ENCODE results near the gene CDH23. TPM values are rescaled to one million over a fixed set of nuclear protein-coding genes. Genes with fewer than 3 reads are reported as not detected.
"Not testable (repeated sequence)": the region's sequence is repeated elsewhere in the genome, so short reads cannot be mapped to it uniquely, and the experiment has no call there.

Gene CDH23
- polyA plus RNA-seq, 1 donor from 2014 or later, result not detected

DNA sequence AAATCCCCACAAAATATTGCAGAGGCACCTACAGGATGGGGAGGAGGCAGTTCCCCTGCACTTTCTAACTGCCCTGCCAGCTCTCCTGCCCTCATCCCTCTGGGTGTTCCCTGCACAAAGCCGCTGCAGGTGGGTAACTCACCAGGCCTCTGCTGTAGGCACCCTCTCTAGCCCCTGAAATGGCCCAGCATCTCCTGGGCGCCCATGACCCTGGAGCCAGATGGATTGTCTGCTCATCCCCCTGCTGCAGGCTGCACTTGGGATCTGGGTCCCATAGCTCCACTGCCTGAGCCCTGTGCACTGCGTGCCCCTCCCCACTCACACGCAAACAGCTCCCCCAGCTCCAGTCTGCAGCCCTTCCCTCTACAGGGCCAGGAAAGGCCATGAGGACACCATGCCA is 192.0 kb downstream of the CDH23 start:
- no peak overlapping the region for H3K4me3 Mint-ChIP-seq
- no peaks in the 10 kb centered on the region for H3K9me3 Mint-ChIP-seq
- H3K4me1 Mint-ChIP-seq, result peaks cover 0 to 4% (median 1%) of the 10 kb centered on the region in 3 donors
- no peak overlapping the region for H3K27ac Mint-ChIP-seq
- peaks cover 9% of the 10 kb centered on the region for H3K27me3 Mint-ChIP-seq
- no peaks in the 10 kb centered on the region for H3K36me3 Mint-ChIP-seq

DNA sequence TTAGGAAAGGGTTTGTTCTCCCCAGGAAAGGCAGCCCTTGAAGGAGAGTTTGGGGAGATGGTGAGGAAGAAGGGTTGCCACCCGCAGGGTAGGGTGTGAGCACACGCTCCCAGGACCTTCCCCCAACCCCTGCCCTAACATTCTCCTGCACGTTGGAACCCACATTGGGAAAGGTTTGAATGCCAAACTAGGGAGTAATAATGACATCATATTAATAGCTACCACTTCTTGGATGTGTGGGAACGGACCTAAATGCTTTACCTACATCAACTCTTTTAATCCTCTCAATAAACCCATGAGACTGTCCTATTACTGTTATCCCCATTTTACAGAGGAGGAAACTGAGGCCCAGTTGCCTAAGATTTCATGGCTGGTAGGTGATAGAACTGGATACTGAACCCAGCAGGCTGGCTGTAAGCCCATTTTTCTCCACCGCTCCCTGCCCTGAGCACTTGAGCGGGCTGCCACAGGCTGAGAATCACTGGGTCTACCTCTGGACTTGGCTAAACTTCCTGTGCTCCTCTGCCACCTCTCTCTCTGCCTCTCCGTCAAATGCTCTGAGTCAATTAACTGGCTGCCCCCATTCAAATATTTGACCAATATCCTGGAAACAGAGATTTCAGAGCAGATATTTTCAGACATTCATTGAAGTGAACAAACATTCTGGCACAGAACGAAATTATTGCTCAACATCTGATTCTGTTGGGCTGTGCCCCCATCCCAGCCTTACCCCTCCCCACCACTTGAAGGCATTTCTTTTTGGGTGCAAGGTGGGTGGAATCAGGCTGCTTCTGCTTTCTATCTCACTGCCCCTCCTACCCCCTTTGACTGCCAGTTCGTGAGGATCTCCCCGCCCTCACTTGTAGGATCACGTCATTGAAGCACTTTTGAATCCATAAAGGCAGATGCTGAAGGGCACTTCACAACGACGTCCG is 193.2 kb downstream of the CDH23 start:
- peaks cover 9% of the 10 kb centered on the region for H3K27me3 Mint-ChIP-seq
- no peaks in the 10 kb centered on the region for H3K36me3 Mint-ChIP-seq
- H3K9me3 Mint-ChIP-seq, result no peaks in the 10 kb centered on the region
- no peak overlapping the region for H3K27ac Mint-ChIP-seq
- H3K4me3 Mint-ChIP-seq, result no peak overlapping the region
- H3K4me1 Mint-ChIP-seq, result peaks cover 0 to 4% (median 1%) of the 10 kb centered on the region in 3 donors

DNA sequence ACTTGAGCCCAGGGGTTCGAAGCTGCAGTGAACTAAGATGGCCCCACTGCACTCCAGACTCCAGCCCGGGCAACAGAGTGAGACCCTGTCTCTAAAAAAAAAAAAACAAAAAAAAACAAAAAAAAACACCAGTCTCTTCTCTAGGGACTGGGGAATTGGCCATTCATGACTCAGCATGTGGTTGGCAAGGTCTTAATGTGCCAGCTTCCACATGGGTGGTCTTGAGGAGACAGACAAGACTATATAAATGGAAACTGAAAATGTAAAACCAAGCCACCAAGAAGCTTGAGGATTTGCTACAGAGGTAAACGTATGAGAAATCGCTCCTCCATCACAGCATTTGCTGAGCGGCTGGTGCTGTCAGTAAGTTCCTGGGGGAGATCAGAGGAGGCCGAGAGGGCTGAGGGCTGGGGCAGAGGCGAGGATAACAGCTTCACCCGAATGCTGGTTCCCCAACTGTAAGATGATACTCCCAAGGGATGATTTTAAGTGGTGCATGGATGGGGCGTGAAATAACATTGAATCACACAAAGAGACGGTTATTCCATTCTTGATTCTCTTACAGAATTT is 194.1 kb downstream of the CDH23 start:
- no peaks in the 10 kb centered on the region for H3K36me3 Mint-ChIP-seq
- H3K4me1 Mint-ChIP-seq, result peaks cover 0 to 4% (median 1%) of the 10 kb centered on the region in 3 donors
- no peak overlapping the region for H3K4me3 Mint-ChIP-seq
- no peaks in the 10 kb centered on the region for H3K9me3 Mint-ChIP-seq
- no peak overlapping the region for H3K27ac Mint-ChIP-seq
- peaks cover 9% of the 10 kb centered on the region for H3K27me3 Mint-ChIP-seq

DNA sequence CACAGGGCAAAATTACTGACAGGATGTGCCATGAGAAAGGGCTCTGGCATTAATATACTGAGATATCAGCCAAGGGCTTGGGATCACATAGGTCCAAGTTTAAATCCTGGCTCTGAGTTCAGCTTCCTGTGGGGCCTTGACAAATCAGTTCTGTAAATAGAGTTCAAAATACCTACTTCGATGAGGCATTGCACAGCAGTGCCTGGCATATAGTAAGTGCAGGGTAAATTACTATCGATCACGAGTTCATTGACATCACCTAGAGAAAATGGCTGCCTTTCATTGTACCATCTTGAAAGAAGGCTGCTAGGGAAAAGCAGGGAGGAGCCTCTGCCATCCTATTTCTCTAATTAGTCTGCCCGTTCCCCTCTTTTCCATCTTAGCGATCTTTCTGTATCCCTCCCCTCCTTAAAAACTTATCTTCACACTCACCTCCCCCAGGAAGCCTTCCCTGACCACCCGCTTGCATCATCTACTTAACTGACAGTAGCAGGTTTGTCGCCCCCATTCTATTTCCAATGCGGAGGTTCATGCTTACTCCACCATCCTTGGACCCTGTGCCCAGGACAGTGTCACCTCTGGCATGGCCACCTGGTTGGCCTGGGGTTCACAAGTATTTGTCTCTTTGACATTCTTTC is 198.3 kb downstream of the CDH23 start:
- Mint-ChIP-seq H3K9me3 (no peaks in the 10 kb centered on the region), H3K4me3 (no peak overlapping the region), H3K36me3 (no peaks in the 10 kb centered on the region)

DNA sequence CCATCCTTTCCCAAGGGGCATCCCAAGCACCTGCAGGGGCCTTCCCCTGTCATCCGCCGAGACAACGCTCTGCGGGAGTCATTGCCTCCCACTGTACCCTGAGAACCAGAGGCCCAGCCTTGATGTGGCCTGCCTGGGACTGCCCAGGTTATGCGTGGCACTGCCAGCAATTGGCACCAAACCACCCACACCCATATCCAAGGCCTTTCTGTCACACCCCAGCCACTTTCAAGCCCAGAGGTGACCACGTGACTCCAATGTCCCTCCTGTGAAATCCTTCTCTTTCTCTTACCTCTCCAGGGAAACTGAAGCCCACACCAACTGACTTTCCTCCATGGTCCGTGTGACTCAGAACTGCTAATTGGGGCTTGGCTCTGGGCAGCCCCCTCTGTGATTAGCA is 198.9 kb downstream of the CDH23 start:
- H3K27me3 Mint-ChIP-seq, result peaks cover 4% of the 10 kb centered on the region
- H3K36me3 Mint-ChIP-seq, result no peaks in the 10 kb centered on the region
- no peak overlapping the region for H3K27ac Mint-ChIP-seq
- peaks cover 3 to 9% (median 6%) of the 10 kb centered on the region in 3 donors for H3K4me1 Mint-ChIP-seq
- no peak overlapping the region for H3K4me3 Mint-ChIP-seq
- H3K9me3 Mint-ChIP-seq, result no peaks in the 10 kb centered on the region

More for the DNA sequence above, 198.3 kb downstream of the CDH23 start:
- Mint-ChIP-seq H3K4me1 (peaks cover 3 to 9% (median 6%) of the 10 kb centered on the region in 3 donors), H3K27me3 (peaks cover 5% of the 10 kb centered on the region), H3K27ac (no peak overlapping the region)

DNA sequence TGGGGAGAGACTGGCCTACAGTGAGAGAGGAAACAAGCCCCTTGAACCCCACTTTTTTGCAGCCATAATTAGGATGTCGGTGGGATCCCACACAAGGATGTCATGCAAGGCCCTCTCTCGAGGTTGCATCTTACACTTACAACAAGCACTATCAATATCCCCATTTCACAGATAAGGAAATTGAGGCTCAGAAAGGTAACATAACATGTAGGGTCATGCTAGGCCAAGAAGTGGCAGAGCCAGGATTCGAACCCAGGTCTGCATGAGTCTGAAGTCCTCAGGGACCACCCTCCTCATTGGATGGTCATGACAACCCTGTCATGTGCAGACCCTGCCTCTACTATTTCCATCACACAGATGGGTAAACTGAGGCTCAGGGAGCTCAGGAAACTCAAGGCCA is 199.4 kb downstream of the CDH23 start:
- Mint-ChIP-seq H3K27me3 (peaks cover 4% of the 10 kb centered on the region), H3K27ac (no peak overlapping the region), H3K9me3 (no peaks in the 10 kb centered on the region), H3K4me3 (peak overlapping the region in 1 of 4 donors; percentile 9), H3K4me1 (peaks cover 3 to 6% (median 6%) of the 10 kb centered on the region in 3 donors), H3K36me3 (no peaks in the 10 kb centered on the region)

DNA sequence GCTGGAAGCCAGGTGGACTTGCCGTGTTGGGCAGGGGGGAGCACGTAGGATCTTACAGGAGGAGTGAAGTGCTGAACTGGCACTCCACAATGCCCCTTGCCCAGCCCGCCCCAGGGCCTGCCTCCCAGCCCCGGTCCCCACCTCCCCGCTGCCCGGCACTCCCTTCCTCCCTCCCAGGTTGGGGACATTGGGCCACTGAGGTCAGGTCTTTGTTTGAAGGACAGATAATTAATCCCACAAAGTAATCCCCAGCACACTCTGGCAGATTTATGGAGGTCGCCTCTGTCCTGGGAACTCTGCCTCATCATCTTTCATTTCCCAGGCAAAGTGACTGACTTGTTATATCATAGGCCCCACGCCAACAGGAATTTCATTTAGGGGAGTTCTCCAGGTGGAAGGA is 200.0 kb downstream of the CDH23 start:
- peaks cover 1% of the 10 kb centered on the region for H3K27me3 Mint-ChIP-seq
- H3K4me1 Mint-ChIP-seq, result peaks cover 3 to 6% (median 6%) of the 10 kb centered on the region in 3 donors
- no peak overlapping the region for H3K4me3 Mint-ChIP-seq
- no peak overlapping the region for H3K27ac Mint-ChIP-seq
- no peaks in the 10 kb centered on the region for H3K36me3 Mint-ChIP-seq
- H3K9me3 Mint-ChIP-seq, result no peaks in the 10 kb centered on the region

DNA sequence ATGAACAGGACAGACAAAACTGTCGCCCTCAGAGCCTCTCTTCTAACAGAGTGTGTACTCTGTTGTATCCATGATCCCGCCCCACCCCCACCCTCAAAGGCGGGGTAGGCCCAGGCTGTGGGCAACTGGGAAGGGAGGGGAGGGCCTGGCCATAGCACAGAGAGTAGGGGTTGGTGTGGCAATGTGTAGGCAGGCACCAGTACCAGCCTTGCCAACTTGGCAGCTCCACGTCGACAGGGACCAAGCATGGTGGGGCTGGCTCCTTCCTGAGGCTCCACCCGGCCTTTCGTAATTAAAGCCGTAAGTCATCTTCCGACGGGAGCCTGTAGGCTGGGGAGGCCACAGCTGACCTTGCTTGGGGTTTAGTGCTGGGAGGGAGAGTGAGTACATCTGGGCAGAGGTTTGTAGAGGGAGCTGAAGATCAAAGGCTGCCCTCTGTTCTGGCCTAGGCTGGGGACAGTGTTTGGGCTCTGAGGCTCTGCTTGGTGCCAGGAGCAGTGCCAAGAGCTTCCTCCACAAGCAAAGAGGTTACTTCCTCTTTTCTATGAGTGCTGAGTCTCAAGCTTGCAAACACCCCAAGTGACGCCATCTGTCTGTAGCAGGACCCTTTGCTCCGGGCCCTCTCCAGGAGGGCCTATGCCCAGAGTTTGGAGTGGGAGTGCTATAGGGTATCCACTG is 201.2 kb downstream of the CDH23 start:
- no peak overlapping the region for H3K4me3 Mint-ChIP-seq
- H3K4me1 Mint-ChIP-seq, result peaks cover 3 to 6% (median 6%) of the 10 kb centered on the region in 3 donors
- H3K27ac Mint-ChIP-seq, result peak overlapping the region in 1 of 3 donors; percentile 80
- H3K36me3 Mint-ChIP-seq, result no peaks in the 10 kb centered on the region
- no peaks in the 10 kb centered on the region for H3K9me3 Mint-ChIP-seq
- H3K27me3 Mint-ChIP-seq, result no peaks in the 10 kb centered on the region

DNA sequence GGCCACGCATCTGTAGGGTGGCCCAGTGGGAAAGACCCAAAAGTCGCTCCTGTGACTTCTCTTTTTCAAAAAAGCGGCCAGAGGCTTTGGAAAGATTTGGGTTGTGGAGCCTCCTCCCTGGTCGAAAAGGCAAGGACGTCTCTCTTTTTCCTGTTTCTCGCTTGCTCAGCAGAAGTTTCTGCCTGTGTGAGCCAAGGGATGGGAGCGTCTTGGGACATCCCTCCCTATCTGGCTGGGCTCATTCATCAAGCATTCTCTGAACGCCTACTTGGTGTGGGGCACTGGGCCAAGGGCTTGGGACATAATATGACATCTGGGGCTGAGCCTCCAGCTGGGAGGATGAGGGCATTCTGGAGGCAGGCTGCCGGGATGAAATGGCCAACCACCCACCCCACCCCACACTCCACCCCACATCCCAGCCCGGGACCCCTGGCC is 201.9 kb downstream of the CDH23 start:
- Mint-ChIP-seq H3K36me3 (no peaks in the 10 kb centered on the region), H3K9me3 (no peaks in the 10 kb centered on the region), H3K4me1 (peaks cover 3 to 6% (median 6%) of the 10 kb centered on the region in 3 donors), H3K27ac (peak overlapping the region in 1 of 3 donors; percentile 80), H3K27me3 (no peaks in the 10 kb centered on the region), H3K4me3 (no peak overlapping the region)

DNA sequence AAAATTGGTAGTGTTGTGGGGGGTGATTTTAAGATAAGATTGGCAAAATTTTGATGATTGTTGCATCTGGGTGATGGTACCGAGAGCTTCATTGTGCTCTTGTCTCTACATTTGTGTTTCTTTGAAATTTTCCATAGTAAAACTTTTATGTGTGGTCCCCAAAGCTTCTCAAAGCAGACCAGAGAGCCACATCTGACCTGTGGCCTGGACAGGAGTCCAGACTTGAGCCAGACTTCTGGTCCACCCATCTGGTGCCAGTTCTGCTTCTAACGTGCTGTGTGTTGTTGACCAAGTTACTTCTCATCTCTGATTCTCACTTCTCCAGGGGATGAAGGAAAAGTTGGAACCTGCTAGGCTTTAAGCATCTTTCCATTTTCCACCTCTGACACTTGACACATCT is 202.8 kb downstream of the CDH23 start:
- Mint-ChIP-seq H3K36me3 (no peaks in the 10 kb centered on the region), H3K27ac (no peak overlapping the region), H3K9me3 (no peaks in the 10 kb centered on the region), H3K27me3 (no peaks in the 10 kb centered on the region), H3K4me3 (no peak overlapping the region), H3K4me1 (peaks cover 3 to 6% (median 6%) of the 10 kb centered on the region in 3 donors)

DNA sequence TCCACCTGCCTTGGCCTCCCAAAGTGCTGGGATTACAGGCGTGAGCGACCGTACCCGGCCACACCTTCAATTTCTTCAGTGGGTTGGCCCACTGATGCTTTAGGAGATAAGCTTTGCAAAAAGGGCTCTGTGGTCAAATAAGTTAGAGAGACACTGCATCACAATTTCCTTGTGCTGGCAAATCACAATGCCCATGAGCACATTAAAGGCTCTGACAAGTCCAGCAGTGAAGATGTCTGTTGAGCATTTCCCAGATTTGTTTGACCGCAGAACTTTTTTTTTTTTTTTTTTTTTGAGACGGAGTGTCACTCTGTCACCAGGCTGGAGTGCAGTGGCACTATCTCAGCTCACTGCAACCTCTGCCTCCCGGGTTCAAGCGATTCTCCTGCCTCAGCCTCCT is 203.5 kb downstream of the CDH23 start:
- H3K9me3 Mint-ChIP-seq, result not testable (repeated sequence)

DNA sequence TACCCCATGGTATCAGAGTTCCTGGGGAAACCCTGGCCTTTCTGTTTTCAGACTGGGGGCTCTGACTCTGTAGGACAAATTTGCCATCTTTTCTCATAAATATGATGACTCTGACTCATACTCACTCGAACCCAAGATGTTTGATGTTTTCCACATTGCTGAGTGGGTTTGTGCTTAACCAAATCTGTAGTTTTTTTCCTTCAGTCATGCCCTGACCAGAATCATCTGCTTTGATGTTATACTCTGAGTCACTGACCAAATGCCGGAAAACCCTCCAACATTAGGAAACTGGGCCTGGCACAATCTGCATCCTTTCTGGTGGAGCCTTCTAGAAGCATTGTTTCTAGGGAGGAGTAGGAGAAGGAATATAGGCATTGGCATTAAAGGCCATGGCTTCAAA is 204.1 kb downstream of the CDH23 start:
- H3K36me3 Mint-ChIP-seq, result no peaks in the 10 kb centered on the region
- no peak overlapping the region for H3K4me3 Mint-ChIP-seq
- H3K27me3 Mint-ChIP-seq, result no peaks in the 10 kb centered on the region
- no peaks in the 10 kb centered on the region for H3K9me3 Mint-ChIP-seq
- H3K27ac Mint-ChIP-seq, result peak overlapping the region in 1 of 3 donors; percentile 31
- peaks cover 3 to 6% (median 6%) of the 10 kb centered on the region in 3 donors for H3K4me1 Mint-ChIP-seq

More for the DNA sequence above, 203.5 kb downstream of the CDH23 start:
- H3K4me1 Mint-ChIP-seq, H3K36me3 Mint-ChIP-seq, H3K27ac Mint-ChIP-seq, H3K27me3 Mint-ChIP-seq, H3K4me3 Mint-ChIP-seq: not testable (repeated sequence)

DNA sequence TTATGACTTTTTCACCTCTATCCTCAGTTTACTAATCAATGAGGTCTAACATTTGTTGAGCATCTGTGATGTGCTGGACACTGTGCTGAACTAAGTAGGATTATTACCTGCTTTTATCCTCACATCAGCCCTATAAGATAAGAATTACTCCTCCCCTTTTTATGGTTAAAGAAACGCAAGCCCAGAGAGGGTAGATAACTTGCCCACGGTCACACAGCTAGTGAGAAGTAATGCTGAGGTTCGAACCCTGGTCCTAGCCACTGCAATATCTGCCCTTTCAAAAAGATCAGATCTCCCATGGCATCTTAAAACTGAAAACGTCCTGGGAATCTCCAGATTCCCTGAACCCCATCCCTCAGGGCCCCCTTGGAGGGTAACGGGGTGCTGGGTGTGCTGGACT is 204.6 kb downstream of the CDH23 start:
- no peaks in the 10 kb centered on the region for H3K27me3 Mint-ChIP-seq
- H3K4me1 Mint-ChIP-seq, result peaks cover 3 to 6% (median 6%) of the 10 kb centered on the region in 3 donors
- no peaks in the 10 kb centered on the region for H3K9me3 Mint-ChIP-seq
- no peak overlapping the region for H3K27ac Mint-ChIP-seq
- no peak overlapping the region for H3K4me3 Mint-ChIP-seq
- no peaks in the 10 kb centered on the region for H3K36me3 Mint-ChIP-seq

DNA sequence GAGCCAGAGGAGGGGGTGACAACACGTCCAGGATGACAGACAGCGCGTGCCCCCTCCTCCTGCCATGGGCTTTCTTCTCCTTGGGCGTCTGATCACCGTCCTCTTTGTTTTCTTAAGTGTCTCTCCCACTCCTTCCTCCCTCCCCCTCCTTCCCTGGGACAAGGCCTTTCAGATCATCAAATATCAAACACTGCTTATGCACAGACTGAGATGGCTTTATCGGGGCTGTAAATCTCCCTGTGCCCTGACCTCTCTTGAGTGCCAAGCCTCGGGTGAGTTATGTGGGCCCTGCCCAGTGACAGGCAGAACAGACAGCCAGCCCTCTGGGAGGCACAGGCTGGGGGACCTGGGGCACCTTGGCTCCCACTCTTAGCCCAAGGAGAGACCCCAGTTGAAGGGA is 206.4 kb downstream of the CDH23 start:
- Mint-ChIP-seq H3K4me3 (no peak overlapping the region), H3K27ac (no peak overlapping the region), H3K36me3 (no peaks in the 10 kb centered on the region), H3K9me3 (no peaks in the 10 kb centered on the region), H3K4me1 (peaks cover 1 to 4% (median 3%) of the 10 kb centered on the region in 3 donors), H3K27me3 (peaks cover 1% of the 10 kb centered on the region)

DNA sequence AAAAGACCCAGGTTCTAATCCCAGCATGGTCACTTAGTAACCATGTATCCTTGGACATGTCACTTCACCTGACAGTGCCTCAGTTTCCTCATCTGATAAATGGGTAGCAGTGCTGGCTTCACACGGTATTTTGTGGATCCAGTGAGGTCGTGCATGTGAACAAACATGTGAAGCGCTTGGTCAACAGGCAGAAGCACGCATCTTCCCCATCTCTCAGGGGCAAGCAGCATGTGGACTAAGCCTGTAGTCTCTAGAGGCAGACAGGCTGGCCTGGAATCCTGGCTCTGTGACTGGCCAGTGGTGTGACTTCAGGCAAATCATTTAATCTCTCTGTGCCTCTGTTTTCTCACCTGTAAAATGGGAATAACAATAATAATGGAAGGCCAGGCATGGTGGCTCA is 207.0 kb downstream of the CDH23 start:
- Mint-ChIP-seq H3K27ac (no peak overlapping the region), H3K27me3 (peaks cover 1% of the 10 kb centered on the region), H3K36me3 (no peaks in the 10 kb centered on the region), H3K9me3 (no peaks in the 10 kb centered on the region), H3K4me3 (no peak overlapping the region), H3K4me1 (no peaks in the 10 kb centered on the region)
